CD4-positive, alpha-beta T cell treated with Interferon alpha-2 for 1 hour (primary cell): ENCODE results near the gene MADD.

Experiments used
- DNase-seq, 2 donors: peaks; one replicate each; pipeline ENCODE4 v3.0.0-alpha.2; 2020 to 2022

The MADD gene

GRCh38 chr11:47269829-47270305 lies at the start of gene MADD:
TSS of gene MADD (plus strand) at chr11:47270133.
- DNase-seq: peak; percentile 90 to 94

- no peak for DNase-seq
Measured at GRCh38 chr11:47220401-47220821, 49.5 kb upstream of the MADD start.

DNA sequence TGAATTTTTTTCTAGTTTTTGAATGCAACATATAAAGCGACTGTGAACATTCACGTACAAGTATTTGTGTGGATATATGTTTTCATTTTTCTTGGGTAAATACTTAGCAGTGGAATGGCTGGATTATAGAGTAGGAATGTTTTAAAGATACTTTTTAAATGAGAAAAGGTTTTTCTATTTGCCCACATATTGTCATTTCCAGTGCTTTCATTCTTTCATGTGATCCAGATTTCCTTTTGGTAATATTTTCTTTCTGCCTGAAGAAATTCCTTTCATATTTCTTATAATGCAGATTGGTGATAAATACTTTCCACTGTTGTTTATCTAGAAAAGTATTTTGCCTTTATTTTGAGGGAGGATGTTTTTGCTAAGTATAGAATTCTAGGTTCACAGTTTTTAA lies 47.2 kb upstream of the MADD start:
- DNase-seq: no peak

GRCh38 chr11:47225552-47226400 lies 44.2 kb upstream of the MADD start:
- DNase-seq: peak in 1 of 2 donors; percentile 19

- no peak for DNase-seq
Measured at GRCh38 chr11:47229161-47229560, 40.8 kb upstream of the MADD start.

GRCh38 chr11:47233051-47233450 lies 36.9 kb upstream of the MADD start:
- no peak for DNase-seq

- DNase-seq: peak; percentile 9 to 45
Measured at GRCh38 chr11:47233989-47234668, 35.8 kb upstream of the MADD start.

DNA sequence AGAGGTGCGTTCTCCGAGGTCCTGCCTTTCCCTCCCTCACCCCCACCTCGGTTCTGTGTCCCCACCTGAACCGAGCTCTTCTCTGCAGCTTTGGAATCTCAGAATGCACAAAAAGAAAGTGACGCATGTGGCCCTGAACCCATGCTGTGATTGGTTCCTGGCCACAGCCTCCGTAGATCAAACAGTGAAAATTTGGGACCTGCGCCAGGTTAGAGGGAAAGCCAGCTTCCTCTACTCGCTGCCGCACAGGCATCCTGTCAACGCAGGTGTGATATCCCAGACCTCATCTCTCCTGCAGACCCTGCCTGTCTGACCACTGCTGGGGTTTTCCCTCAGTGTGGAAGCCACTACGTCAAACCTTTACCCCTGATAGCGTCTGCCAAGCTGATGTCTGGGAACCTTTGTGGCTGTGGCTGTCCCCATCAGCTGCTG lies 35.2 kb upstream of the MADD start:
- peak; percentile 70 to 78 for DNase-seq

DNA sequence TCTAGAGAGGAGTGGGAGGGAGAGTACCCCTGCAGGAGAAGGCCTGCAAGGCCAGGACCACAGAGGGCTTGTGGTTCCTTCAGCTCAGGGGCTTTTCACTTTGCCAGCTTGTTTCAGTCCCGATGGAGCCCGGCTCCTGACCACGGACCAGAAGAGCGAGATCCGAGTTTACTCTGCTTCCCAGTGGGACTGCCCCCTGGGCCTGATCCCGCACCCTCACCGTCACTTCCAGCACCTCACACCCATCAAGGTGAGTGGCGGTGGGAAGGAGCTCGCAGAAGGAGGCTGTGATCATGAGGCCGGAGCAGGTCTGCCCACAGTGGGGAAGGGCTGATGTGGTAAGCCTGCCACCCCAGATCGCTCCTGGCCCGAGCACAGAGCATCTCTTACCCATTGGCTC lies 34.8 kb upstream of the MADD start:
- DNase-seq: no peak

DNA sequence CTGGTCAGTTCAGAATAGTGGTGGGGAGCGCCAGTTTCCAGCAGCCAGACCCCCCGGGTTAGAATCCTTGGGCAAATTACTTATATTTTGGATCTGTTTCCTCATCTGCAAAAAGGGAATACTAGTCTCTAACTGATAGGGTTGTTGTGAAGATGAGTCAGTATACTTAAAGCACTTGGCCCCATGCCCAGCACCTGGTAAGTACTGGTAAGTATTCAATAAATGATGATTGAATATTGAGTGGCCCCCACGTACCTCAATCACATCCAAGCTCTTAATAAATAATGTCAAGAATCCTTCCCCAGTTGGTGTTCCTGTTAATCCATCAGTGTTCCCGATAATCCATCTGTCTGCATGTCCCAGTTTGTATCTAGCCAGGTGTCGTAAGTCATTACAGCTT lies 33.5 kb upstream of the MADD start:
- no peak for DNase-seq

DNA sequence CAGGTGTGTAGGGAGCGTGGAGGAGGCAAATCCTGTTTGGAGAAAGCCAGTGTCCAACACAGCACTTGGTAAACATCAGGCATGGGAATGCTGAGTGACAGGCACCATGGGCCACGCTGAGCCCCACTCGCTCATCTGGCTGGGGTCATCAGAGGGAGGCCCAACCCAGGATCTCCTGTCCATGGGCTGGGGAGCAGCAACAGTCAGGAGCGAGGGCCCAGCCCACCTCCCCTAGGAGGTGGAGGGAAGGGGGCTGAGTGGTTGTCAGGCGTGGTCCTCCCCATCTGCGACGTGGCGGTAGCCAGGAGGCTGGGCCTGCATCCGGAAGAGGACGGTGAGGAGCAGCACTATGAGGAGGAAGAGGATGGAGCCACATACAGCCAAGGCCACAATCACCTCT lies 30.1 kb upstream of the MADD start:
- DNase-seq: no peak

DNA sequence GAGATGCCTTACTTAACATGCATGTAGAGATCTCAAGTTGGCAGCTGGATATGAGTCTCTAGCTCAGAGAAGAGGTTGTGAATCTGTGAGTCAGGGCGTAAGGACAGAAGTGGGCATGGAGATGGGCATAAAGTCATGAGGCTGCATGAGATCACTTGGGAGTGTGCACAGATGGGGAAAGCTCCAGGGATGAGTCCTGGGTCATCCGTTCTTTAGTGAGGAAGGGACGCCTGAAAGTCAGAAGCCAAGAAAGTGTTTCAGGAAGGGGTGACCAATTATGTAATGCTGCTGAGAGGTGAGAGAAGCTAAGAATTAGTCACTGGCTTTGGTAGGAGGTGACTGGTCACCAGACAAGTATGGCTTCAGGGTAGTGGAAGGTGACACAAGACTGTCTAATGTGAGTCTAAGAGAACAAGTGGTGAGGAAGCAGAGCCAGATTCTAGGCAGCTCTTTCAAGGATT lies 28.1 kb upstream of the MADD start:
- no peak for DNase-seq

DNA sequence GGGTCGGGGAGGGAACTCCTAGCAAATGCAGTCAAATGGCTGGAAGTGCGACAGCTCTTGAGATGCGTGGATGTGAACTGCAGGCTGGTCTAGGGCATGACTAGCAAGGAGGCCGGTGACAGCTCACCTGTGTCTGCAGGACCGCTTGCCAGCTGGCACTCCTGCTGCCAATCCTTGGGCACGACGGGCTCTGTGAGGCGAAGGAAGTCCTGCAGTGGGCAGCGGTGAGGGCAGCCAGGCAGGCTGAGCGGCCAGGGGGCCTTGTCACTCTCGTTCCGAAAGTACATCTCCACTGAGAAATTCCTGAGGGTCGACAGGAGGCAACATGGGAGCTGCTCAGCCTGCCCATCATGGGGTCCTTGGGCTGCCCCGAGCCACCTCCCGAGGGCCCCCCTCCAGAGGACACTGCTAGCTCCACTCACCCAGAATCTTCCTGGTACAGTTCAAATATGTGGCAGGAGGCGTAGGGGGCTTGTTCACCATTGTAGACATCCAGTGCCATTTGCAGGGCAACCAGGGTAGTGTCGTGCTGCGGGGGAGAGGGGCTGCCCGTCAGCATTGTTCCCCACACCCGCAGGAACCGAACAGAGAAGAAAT lies 27.2 kb upstream of the MADD start:
- no peak for DNase-seq

DNA sequence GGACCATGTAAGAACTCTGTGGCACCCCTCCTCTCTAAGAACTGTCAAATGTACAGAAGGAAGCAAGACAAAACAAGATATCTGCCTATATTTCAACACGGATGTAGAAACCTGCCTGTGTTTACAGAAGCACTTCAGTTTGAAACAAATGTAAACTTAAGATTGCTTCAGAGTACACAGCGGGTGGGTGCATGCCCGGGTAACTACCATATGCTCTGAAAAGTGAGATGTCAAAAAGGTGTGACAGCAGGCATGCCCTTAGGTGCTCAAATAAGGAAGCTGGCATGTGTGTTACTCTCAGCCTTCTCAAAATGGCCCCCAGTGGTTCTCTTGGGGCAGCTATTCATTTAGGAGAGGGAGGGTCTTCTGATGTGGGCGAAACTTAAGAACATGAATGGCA lies 26.5 kb upstream of the MADD start:
- DNase-seq: no peak

GRCh38 chr11:47244448-47245350 lies 25.2 kb upstream of the MADD start:
- DNase-seq: peak in 1 of 2 donors; percentile 9

DNA sequence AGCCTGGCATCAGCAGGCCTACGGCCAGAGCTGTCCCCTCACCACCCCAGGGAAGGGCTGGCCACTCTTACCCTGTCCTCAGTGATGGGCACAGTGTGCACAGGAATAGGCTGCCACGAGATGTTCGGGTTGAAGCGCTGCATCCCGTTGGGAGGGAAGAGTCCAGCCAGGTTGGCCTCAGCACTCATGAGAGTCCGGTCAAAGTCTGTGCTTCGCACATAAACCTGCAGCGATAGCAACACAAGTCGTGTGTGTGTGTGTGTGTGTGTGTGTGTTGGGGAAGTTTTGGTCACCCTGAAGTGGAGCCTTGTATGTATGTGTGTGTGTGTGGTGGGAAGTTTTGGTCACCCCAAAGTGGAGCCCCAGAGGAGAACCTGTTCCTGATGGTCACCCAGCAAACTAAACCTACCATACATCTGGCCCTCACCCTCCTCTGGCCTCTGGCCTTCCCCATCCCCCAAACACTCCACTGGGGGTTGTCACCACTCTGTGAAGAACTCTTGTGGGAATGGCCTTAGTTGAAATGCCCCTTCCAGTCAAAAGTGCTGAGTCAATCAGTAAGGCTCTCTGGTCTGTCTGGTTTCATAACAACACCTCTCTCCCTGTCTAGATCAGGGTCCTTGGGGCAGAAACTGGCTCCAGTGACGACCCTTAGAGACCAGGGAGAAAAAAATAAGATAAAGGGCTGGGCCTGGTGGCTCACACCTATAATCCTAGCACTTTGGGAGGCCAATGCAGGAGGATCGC lies 24.1 kb upstream of the MADD start:
- no peak for DNase-seq

GRCh38 chr11:47247502-47247901 lies 22.4 kb upstream of the MADD start:
- DNase-seq: no peak

DNA sequence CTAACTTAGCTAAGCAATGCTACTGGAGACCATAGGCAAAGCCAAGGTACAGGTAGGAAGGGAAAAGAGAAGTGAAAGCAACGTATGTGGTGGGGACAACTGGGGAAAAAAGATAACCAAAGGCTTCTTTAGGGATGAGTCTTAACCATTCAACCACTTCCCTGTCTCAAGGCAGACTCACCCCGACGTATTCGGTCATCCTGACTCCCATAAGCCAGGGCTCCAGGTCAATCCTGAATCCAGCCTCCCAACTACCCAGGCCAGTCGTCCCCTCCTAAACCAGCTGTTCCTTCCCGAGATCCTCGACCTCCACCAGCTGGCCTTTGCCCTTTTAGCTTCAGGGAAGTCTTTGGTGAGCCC lies 21.6 kb upstream of the MADD start:
- DNase-seq: no peak

- DNase-seq: peak; percentile 84 to 88
Measured at GRCh38 chr11:47248664-47249377, 21.1 kb upstream of the MADD start, which contains the start of gene ACP2. TSS of gene ACP2 (minus strand) at chr11:47248814. CDS start at chr11:47248789, 25 bp downstream.

DNA sequence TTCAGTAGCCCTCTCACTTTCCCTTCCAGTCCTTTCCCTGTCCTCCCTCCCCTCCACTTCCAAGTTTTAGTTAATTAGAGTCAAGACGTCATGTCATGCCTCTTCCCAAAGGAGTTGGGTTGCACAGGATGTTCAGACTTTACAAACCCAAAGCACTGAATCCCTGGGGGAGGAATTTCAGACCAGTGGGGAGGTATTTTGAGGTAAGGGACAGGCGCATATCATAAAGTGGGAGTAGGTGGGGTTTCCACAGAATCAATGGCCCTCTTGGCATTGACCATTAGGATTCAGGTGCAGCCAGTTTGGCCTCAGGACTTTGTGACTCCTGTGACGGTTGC lies 20.6 kb upstream of the MADD start:
- no peak for DNase-seq

- DNase-seq: no peak
Measured at GRCh38 chr11:47251751-47252150, 18.2 kb upstream of the MADD start.
